NOMO-1 treated with dmso at 0.1 percent for 144 hours (cell line): Measurements from ENCODE around the gene STK33.

Source experiments
- DNase-seq: peaks from one replicate; lab custom pipeline; 2025; ENCODE audit not compliant: unreplicated experiment; lab: John Stamatoyannopoulos, UW

The STK33 gene

GRCh38 chr11:8357891-8358566 is 236.0 kb downstream of the STK33 start:
- no peak for DNase-seq

DNA sequence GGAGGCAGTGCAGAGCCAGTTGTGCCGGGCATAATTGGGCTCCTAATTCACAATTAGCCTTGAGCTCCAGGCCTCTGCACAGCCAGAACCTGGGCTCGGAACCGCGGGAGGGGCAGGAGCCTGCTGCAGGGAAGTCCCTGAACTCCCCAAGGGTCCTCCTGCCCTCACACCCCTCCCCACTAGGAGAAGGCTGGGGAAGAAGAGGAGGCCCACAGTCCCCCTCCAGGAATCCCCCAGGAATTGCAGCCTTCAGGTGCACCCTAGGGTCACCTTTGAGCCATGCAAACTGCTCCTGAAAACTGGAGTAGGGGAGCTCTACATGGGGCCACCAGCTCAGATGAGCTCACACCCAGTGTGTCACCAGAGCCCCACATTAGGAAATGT is 236.5 kb downstream of the STK33 start:
- DNase-seq, result no peak

- no peak for DNase-seq
These were observed 237.1 kb downstream of the STK33 start for GRCh38 chr11:8356721-8357504.

DNA sequence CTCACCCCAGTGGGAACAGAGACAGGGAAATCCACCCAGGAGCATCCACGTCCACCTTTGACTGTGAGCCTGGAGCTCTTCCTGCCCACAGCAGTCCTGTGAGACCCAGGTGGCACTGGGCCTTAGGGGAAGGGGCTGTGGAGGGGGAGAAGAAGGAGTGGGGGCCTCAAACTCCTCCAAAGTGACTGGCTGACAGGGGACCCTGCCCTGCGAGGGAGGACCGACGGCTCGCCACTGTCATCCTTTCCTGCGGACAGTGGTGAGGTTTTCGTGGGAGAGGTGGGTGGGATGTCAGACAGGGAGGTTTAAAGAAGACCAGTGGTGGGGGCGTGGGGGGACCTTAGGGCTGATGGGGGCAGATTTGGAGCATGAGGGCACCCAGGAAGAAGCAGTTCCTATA is 237.8 kb downstream of the STK33 start:
- DNase-seq, result no peak

DNA sequence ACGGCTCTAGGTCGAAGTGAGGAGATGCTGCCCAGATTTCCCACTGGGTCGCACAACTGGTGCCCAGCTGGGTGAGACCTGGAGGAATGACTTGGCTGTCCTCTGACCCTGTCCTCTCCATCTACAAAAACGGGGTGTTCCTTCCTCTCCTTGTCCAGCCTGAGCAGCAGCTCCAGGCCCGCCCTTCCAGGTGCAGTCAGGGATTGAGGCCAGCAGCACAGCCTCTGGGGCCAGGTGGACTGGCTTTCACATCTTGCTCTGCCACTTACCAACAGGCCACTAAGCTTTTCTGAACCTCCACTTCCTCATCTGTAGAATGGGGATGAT is 238.6 kb downstream of the STK33 start:
- no peak for DNase-seq

- DNase-seq, result peak; percentile 12
These were observed 239.2 kb downstream of the STK33 start for GRCh38 chr11:8354622-8355415.

GRCh38 chr11:8352876-8353505 is 241.0 kb downstream of the STK33 start:
- no peak for DNase-seq

GRCh38 chr11:8352103-8352875 is 241.7 kb downstream of the STK33 start:
- no peak for DNase-seq

DNA sequence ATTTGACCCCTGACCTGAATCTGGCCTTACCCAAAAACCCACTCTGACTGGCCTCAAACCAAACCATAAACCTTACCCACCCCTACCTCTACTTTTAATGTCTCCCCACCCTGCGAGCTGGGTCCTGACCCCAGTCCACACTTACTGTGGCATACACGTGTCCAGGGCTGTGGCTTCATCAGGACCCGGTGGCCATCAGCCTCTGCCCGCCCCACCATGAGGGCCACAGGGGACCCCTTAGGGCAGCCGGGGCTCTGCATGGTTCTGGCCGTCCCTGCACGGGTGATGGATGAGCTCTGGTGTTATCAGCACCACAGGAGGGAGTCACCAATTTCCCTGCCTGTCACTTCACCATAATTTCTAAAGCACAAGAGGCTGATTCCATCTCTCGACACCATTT is 242.8 kb downstream of the STK33 start:
- DNase-seq, result no peak

- no peak for DNase-seq
These were observed 246.1 kb downstream of the STK33 start for GRCh38 chr11:8347978-8348377.

GRCh38 chr11:8346157-8346755 is 247.8 kb downstream of the STK33 start:
- no peak for DNase-seq

GRCh38 chr11:8345179-8345578 is 248.8 kb downstream of the STK33 start:
- DNase-seq, result no peak

DNA sequence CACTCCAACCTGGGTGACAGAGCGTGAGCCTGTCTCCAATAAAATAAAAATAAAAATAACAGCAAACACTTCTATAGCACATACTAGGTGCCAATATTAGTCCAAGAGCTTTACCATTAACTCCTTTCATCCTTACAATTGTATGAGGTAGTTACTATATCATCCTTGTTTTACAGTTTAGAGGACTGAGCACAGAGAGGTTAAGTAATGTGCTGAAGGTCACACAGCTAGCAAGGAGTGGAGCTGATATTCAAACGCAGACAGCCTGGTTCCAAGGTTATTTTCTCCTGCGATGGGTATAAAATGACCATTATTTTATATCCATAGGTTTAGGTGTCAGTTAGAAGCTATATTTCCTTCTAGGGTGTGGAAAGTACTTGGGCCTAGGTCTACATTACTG is 249.7 kb downstream of the STK33 start:
- DNase-seq, result no peak

- no peak for DNase-seq
These were observed 251.0 kb downstream of the STK33 start for GRCh38 chr11:8342821-8343681.

DNA sequence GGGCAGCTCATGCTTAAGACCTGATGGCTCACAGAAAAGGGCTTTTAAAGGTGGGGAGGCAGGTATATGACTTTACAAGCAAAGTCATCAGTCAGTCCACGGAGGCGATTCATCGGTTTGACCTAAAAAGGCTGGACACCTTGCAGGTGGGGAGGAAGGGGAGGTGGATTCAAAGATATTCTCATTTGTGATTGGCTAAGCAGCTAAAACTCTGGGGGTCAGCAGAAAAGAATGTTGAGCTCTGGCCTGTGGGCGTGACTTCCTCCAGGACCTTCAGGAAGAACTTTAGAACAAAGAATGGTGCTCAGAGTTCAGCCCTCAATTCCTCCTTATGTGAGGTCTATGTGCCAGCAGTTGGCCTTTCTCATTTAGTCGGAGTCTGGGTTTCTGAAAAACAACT is 252.0 kb downstream of the STK33 start:
- no peak for DNase-seq
